Neural crest cell (in vitro differentiated cells): ENCODE measurements around the gene MAPT. TPM values are rescaled to one million over a fixed set of nuclear protein-coding genes. Genes with fewer than 3 reads are reported as not detected.

Source experiments
- DNase-seq: peaks from one replicate; pipeline ENCODE4 v3.0.0; 2021; ENCODE audit warnings: low read depth, mixed read lengths, low spot score
- H3K27ac Mint-ChIP-seq: one replicate; pipeline ENCODE4 v1.8.0; 2021; ENCODE audit warnings: mild to moderate bottlenecking, mixed read lengths; ENCODE audit not compliant: unreplicated experiment
- H3K27me3 Mint-ChIP-seq: 2 replicates; pipeline ENCODE4 v1.8.0; 2021; ENCODE audit warnings: low read depth, mild to moderate bottlenecking, mixed read lengths
- H3K36me3 Mint-ChIP-seq: 2 replicates; pipeline ENCODE4 v1.8.0; 2021; ENCODE audit warnings: low read depth, mild to moderate bottlenecking, mixed read lengths
- H3K4me1 Mint-ChIP-seq: 2 replicates; pipeline ENCODE4 v1.8.0; 2021; ENCODE audit warnings: mixed read lengths
- H3K4me3 Mint-ChIP-seq: one replicate; pipeline ENCODE4 v1.8.0; 2021; ENCODE audit warnings: mild to moderate bottlenecking, mixed read lengths
- H3K9me3 Mint-ChIP-seq: 2 replicates; pipeline ENCODE4 v1.8.0; 2021; ENCODE audit warnings: mixed read lengths
- total RNA-seq: library from RNA; stranded (reverse); gene quantifications from 2 replicates; pipeline ENCODE4 v1.2.1, GENCODE V29; 2021
- TF ChIP-seq, protein P1 (sequence below): fragments of 200-600 bp; sonication (generic); conservative IDR thresholded peaks from 2 replicates; pipeline ENCODE4 v1.5.0; 2021; ENCODE audit warnings: antibody characterized with exemption, mild to moderate bottlenecking

The MAPT gene
- total RNA-seq, 1 donor from 2014 or later = 9.5 TPM

DNA sequence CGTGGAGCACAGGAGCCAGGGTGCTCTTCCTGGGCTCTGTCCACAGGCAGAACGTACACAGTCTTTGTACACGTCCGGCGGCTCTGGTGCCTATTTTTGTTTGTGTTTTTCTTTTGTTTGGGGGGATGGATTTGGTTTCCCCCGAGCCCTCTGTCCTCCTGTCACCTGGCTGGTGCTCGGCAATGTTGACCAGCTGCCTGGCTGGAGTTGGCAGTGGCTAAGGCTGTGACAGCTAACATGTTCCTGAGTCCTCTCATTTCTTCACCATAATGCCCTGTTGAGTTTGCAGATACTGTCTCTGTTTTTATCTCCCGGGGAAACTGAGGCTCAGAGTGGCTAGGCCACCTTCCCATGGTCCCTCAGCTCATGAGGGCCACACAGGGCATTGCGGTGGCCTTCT is 25.7 kb downstream of the MAPT start:
- Mint-ChIP-seq H3K27me3 (no peaks in the 10 kb centered on the region), H3K36me3 (no peaks in the 10 kb centered on the region), H3K4me3 (no peak overlapping the region), H3K9me3 (no peaks in the 10 kb centered on the region), H3K27ac (no peak overlapping the region), H3K4me1 (peaks cover 12% of the 10 kb centered on the region)
- TF ChIP-seq, protein P1, sequence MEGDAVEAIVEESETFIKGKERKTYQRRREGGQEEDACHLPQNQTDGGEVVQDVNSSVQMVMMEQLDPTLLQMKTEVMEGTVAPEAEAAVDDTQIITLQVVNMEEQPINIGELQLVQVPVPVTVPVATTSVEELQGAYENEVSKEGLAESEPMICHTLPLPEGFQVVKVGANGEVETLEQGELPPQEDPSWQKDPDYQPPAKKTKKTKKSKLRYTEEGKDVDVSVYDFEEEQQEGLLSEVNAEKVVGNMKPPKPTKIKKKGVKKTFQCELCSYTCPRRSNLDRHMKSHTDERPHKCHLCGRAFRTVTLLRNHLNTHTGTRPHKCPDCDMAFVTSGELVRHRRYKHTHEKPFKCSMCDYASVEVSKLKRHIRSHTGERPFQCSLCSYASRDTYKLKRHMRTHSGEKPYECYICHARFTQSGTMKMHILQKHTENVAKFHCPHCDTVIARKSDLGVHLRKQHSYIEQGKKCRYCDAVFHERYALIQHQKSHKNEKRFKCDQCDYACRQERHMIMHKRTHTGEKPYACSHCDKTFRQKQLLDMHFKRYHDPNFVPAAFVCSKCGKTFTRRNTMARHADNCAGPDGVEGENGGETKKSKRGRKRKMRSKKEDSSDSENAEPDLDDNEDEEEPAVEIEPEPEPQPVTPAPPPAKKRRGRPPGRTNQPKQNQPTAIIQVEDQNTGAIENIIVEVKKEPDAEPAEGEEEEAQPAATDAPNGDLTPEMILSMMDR = no peak
- no peak for DNase-seq

DNA sequence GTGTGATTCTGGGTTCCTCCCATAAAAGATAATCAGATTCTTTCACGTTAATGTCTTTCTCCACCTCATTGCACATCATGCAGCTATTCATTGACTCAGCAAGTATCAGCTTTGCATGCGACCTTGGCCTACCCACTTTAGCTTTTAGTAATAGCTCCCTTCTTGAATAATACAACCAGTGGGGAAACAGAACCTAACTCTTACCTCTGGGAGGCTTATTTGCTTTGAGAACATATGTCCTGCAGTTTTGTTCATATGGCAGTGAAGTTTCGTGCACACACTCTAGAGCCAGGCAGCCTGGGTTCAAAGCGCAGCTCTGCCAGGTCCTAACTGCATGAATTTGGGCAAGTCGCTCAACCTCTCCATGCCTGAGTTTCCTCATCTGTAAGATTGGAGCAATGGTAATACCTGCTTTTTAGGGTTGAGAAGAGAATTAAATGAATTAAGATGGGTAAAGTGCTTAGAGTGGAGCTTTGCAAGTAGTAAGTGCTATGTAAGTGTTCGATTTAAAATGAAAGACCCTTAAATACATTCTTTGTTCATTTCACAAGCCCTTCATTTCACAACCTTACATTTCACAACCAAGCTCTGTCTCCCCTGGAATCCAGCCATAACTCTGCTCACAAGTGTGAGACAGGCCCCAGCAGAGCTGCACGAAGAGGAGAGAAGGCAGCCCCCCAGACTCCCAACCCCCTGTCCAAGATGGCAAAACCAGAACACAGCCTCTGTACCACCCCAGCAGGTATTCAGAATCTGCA is 29.3 kb downstream of the MAPT start:
- TF ChIP-seq, protein P1 = no peak
- no peaks in the 10 kb centered on the region for H3K36me3 Mint-ChIP-seq
- DNase-seq = no peak
- H3K9me3 Mint-ChIP-seq = no peaks in the 10 kb centered on the region
- H3K27ac Mint-ChIP-seq = peak overlapping the region; percentile 62
- no peak overlapping the region for H3K4me3 Mint-ChIP-seq
- H3K4me1 Mint-ChIP-seq = peaks cover 6% of the 10 kb centered on the region
- H3K27me3 Mint-ChIP-seq = no peaks in the 10 kb centered on the region

DNA sequence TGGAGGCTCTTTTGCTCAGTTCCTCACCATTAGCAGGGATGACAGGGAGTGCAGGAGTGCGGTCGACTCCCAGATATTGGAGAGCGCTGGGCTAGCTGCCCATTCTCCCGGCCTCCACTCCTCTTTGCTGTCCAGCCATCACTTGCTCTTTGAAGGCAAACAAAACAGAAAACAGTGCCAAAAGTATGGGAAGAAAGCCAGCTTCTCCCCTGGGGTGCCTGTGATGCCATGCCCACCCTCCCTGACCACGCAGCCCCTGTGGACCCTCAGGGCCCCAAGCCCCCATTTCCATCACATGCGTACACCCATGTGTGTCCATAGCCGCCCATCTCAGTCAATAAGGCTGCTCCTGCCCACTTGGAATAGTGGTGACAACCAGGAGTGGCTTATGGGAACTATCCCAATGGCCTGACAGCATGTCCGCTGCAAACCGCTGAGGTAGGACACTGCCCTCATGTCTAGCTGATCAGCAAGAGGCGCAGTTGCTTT is 30.0 kb downstream of the MAPT start:
- no peaks in the 10 kb centered on the region for H3K36me3 Mint-ChIP-seq
- TF ChIP-seq, protein P1 = no peak
- peaks cover 6% of the 10 kb centered on the region for H3K4me1 Mint-ChIP-seq
- H3K4me3 Mint-ChIP-seq = no peak overlapping the region
- H3K27me3 Mint-ChIP-seq = no peaks in the 10 kb centered on the region
- no peaks in the 10 kb centered on the region for H3K9me3 Mint-ChIP-seq
- no peak overlapping the region for H3K27ac Mint-ChIP-seq
- no peak for DNase-seq

DNA sequence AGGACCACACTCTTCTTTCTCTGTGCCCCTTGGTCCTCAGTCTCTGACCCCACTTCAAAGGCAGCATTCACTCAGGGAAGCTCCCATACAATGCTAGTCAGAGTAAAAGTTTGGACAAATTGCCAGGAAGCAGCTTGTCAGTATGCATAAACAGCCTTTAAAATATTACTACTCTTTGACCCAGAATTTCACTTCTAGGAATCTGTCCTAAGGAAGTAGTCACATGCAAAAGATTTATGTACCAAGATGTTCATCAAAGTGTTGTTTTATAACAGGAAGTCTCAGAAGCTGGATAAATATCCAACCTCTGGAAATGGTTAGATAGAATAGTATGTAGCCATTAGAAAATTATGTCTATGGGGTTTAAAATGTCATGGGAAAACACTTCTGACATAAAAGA is 31.0 kb downstream of the MAPT start:
- Mint-ChIP-seq H3K27me3 (no peaks in the 10 kb centered on the region), H3K4me3 (no peak overlapping the region), H3K36me3 (no peaks in the 10 kb centered on the region), H3K27ac (no peak overlapping the region), H3K9me3 (no peaks in the 10 kb centered on the region), H3K4me1 (peaks cover 6% of the 10 kb centered on the region)
- TF ChIP-seq, protein P1 = no peak
- no peak for DNase-seq

DNA sequence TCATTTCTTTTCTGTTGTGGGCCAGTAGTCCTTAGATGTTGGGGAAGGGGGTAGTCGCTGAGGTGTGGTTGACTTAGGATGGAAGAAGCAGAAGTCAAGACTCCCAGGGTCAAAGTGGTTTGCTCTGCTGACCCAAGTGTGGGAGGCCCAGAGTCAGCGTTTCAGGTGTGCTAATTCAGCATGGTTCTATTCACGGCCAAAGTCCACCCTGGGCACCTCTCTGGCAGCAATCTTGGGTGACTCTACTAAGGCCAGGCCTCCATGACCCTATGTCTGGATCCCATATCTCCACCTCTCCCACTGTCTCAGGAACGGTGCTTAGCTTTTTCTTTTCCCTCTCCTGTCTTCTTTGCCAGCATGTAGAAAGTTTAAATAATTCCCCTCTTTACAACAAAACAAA is 32.9 kb downstream of the MAPT start:
- H3K27ac Mint-ChIP-seq = no peak overlapping the region
- peaks cover 4% of the 10 kb centered on the region for H3K27me3 Mint-ChIP-seq
- no peak overlapping the region for H3K4me3 Mint-ChIP-seq
- TF ChIP-seq, protein P1 = no peak
- no peaks in the 10 kb centered on the region for H3K9me3 Mint-ChIP-seq
- H3K4me1 Mint-ChIP-seq = peaks cover 11% of the 10 kb centered on the region
- no peak for DNase-seq
- no peaks in the 10 kb centered on the region for H3K36me3 Mint-ChIP-seq
